OCI-LY3 (cell line): ENCODE data around the gene SAP30L.

Experiments used
- H2AFZ ChIP-seq: fragments of 200-600, 300-600 bp; shearing (Covaris generic); 2 replicates; pipeline ENCODE4 v1.6.0; 2014; ENCODE audit warnings: antibody characterized with exemption, low read depth, low read length
- H3K27ac ChIP-seq: fragments of 200-600, 300-600 bp; sonication (generic); 2 replicates; pipeline ENCODE4 v1.5.1; 2014; ENCODE audit warnings: mild to moderate bottlenecking, low read length, moderate library complexity, mixed read lengths
- H3K27me3 ChIP-seq: fragments of 200-600, 300-600 bp; sonication (generic); 2 replicates; pipeline ENCODE4 v1.6.1; 2014; ENCODE audit warnings: low read depth, low read length, mixed read lengths
- H3K36me3 ChIP-seq: fragments of 200-600, 300-600 bp; sonication (generic); replicated peaks from 2 replicates; pipeline ENCODE3; 2014; ENCODE audit warnings: low read depth, low read length, mixed read lengths
- H3K4me1 ChIP-seq: fragments of 300-600, 200-600 bp; sonication (generic); 2 replicates; pipeline ENCODE4 v1.6.1; 2014; ENCODE audit warnings: low read length, mixed read lengths
- H3K4me2 ChIP-seq: fragments of 200-600, 300-600 bp; sonication (generic); 2 replicates; pipeline ENCODE4 v1.6.1; 2014; ENCODE audit warnings: low read length, mixed read lengths
- H3K4me3 ChIP-seq: fragments of 300-600, 200-600 bp; sonication (generic); 2 replicates; pipeline ENCODE4 v1.5.1; 2014; ENCODE audit warnings: antibody characterized with exemption, mild to moderate bottlenecking, low read length, moderate library complexity
- H3K79me2 ChIP-seq: fragments of 300-600, 200-600 bp; shearing (Covaris generic); 2 replicates; pipeline ENCODE4 v1.6.1; 2014; ENCODE audit warnings: mild to moderate bottlenecking, low read length, mixed read lengths
- H3K9ac ChIP-seq: fragments of 300-600, 200-600 bp; shearing (Covaris generic); 2 replicates; pipeline ENCODE4 v1.6.0; 2014; ENCODE audit warnings: mild to moderate bottlenecking, low read length, moderate library complexity
- H3K9me3 ChIP-seq: fragments of 200-600, 300-600 bp; shearing (Covaris generic); 2 replicates; pipeline ENCODE4 v1.6.1; 2014; ENCODE audit warnings: low read length, mixed read lengths; ENCODE audit not compliant: insufficient read depth
- H4K20me1 ChIP-seq: fragments of 200-600, 300-600 bp; sonication (generic); 2 replicates; pipeline ENCODE4 v1.6.1; 2016; ENCODE audit warnings: low read length, mixed read lengths; ENCODE audit not compliant: insufficient read depth
- CTCF ChIP-seq: fragments of 200-600, 300-600 bp; sonication (generic); IDR thresholded peaks from 2 replicates; pipeline ENCODE4 v1.5.1; 2014; ENCODE audit warnings: antibody characterized with exemption, low read length, low read depth
- EZH2phosphoT487 ChIP-seq: fragments of 200-600 bp; shearing (Covaris generic); IDR thresholded peaks from 2 replicates; pipeline ENCODE4 v1.6.1; 2018; ENCODE audit warnings: antibody characterized with exemption, mixed run types, low read depth

The SAP30L gene

GRCh38 chr5:154498591-154498990 is 52.8 kb downstream of the SAP30L start:
- Histone ChIP-seq H3K9ac (no peak overlapping the region), H4K20me1 (no peaks in the 10 kb centered on the region), H3K9me3 (no peaks in the 10 kb centered on the region), H3K36me3 (no peaks in the 10 kb centered on the region), H3K4me2 (no peak overlapping the region), H3K27ac (no peak overlapping the region), H3K4me3 (no peak overlapping the region), H2AFZ (no peak overlapping the region), H3K27me3 (no peaks in the 10 kb centered on the region), H3K4me1 (peaks cover 57% of the 10 kb centered on the region), H3K79me2 (no peaks in the 10 kb centered on the region)
- TF ChIP-seq EZH2phosphoT487 = no peak
- no peak for TF ChIP-seq CTCF

GRCh38 chr5:154498994-154499393 is 53.2 kb downstream of the SAP30L start:
- Histone ChIP-seq H4K20me1 (no peaks in the 10 kb centered on the region), H3K9ac (no peak overlapping the region), H3K27ac (no peak overlapping the region), H3K4me2 (no peak overlapping the region), H3K4me3 (no peak overlapping the region), H3K36me3 (no peaks in the 10 kb centered on the region), H3K79me2 (no peaks in the 10 kb centered on the region), H3K9me3 (no peaks in the 10 kb centered on the region), H3K4me1 (peaks cover 57% of the 10 kb centered on the region), H2AFZ (no peak overlapping the region), H3K27me3 (no peaks in the 10 kb centered on the region)
- TF ChIP-seq CTCF = no peak
- TF ChIP-seq EZH2phosphoT487 = no peak

GRCh38 chr5:154501566-154501965 is 55.8 kb downstream of the SAP30L start:
- Histone ChIP-seq H3K4me3 (no peak overlapping the region), H3K36me3 (no peaks in the 10 kb centered on the region), H4K20me1 (no peaks in the 10 kb centered on the region), H3K27me3 (no peaks in the 10 kb centered on the region), H3K9me3 (no peaks in the 10 kb centered on the region), H3K79me2 (no peaks in the 10 kb centered on the region), H3K9ac (no peak overlapping the region), H3K4me1 (peaks cover 48% of the 10 kb centered on the region), H3K27ac (no peak overlapping the region), H2AFZ (no peak overlapping the region), H3K4me2 (no peak overlapping the region)
- TF ChIP-seq EZH2phosphoT487 (no peak), CTCF (no peak)

GRCh38 chr5:154502180-154502579 is 56.4 kb downstream of the SAP30L start:
- no peak for TF ChIP-seq CTCF
- no peak for TF ChIP-seq EZH2phosphoT487
- H3K4me3 ChIP-seq = no peak overlapping the region
- no peaks in the 10 kb centered on the region for H3K27me3 ChIP-seq
- no peaks in the 10 kb centered on the region for H4K20me1 ChIP-seq
- H3K9ac ChIP-seq = peak overlapping the region; percentile 61; the same call in 1 of the 2 replicates
- peak overlapping the region; percentile 63 for H3K4me2 ChIP-seq
- H3K9me3 ChIP-seq = no peaks in the 10 kb centered on the region
- H3K79me2 ChIP-seq = no peaks in the 10 kb centered on the region
- no peak overlapping the region for H2AFZ ChIP-seq
- H3K27ac ChIP-seq = peak overlapping the region; percentile 93
- H3K36me3 ChIP-seq = no peaks in the 10 kb centered on the region
- peaks cover 48% of the 10 kb centered on the region for H3K4me1 ChIP-seq
